ENCODE results near the gene RAB42.

- TF ChIP-seq CTCF (IDR thresholded peaks at IDR 0.05 in 4 of 5, conservative IDR thresholded peaks at IDR 0.05 in 1 of 5), result no peak
- TF ChIP-seq POLR2A (IDR thresholded peaks at IDR 0.05), result no peak
These were observed 48.7 kb downstream of the RAB42 start for GRCh38 chr1:28640766-28641165.

All from gastrocnemius medialis (tissue), 4 donors.